Epidermal melanocyte (primary cell): ENCODE data around the gene CEP85.

ENCODE experiments used
- DNase-seq: peaks from one replicate; pipeline ENCODE4 v3.0.0; 2011; ENCODE audit warnings: low spot score; ENCODE audit not compliant: insufficient read length

Gene CEP85, protein sequence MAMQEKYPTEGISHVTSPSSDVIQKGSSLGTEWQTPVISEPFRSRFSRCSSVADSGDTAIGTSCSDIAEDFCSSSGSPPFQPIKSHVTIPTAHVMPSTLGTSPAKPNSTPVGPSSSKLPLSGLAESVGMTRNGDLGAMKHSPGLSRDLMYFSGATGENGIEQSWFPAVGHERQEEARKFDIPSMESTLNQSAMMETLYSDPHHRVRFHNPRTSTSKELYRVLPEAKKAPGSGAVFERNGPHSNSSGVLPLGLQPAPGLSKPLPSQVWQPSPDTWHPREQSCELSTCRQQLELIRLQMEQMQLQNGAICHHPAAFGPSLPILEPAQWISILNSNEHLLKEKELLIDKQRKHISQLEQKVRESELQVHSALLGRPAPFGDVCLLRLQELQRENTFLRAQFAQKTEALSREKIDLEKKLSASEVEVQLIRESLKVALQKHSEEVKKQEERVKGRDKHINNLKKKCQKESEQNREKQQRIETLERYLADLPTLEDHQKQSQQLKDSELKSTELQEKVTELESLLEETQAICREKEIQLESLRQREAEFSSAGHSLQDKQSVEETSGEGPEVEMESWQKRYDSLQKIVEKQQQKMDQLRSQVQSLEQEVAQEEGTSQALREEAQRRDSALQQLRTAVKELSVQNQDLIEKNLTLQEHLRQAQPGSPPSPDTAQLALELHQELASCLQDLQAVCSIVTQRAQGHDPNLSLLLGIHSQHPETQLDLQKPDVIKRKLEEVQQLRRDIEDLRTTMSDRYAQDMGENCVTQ

DNA sequence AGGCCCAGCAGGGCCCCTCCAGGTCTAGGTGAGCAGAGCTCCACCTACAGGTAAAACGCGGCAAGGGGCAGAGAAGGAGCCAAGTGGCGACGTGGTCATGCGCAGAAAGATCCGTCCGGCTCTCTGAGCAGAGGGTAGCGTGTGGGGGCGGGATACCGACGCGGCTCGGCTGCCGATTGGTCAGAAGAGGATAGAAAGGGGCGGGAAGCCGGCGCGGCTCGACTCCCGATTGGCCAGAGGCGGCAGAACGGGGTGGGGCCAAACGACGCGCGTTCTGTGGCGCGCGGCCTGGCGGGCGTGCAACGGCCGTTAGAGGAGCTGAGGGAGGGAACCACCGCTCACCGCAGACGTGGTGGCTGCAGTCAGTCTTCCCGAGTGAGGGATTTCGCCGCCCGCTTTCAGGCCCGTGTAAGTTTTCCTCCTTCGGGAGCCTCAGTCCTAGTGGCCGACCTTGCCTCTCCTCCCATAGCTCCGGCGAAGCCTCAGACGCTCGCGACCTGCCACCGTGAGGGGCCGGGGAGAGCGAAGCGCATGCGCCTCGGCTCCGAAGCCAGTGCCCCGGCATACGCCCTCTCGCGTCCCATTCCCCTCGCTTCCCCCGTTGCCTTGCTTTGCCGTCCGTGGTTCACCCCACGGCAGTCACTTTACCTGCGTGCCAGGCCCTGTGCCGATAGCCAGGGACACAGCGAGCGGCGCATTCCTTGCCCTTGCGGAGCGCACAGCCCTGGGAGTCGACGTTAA lies at the start of gene CEP85:
Gene CEP85 (plus strand): TSS at position 298 of the 741 bp plus-strand sequence. CDS start 5,584 bp downstream, outside the sequence.
- peak; percentile 98 for DNase-seq

DNA sequence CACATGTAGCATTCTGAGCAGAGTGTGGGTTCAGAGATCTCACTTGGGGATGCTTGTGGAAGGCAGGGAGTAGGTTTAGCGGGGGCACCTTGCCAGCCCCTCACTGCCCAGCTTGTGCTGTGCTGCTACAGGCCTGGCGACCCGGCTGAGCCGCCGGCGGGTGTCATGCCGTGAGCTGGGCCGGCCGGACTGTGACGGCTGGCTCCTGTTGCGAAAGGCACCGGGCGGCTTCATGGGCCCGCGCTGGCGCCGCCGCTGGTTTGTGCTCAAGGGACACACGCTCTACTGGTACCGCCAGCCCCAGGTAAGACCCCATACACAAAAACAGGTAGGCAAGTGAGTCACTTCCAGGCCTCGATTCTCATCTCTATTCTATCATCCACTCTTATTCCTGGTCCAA lies 49.1 kb upstream of the CEP85 start:
- DNase-seq = no peak

DNA sequence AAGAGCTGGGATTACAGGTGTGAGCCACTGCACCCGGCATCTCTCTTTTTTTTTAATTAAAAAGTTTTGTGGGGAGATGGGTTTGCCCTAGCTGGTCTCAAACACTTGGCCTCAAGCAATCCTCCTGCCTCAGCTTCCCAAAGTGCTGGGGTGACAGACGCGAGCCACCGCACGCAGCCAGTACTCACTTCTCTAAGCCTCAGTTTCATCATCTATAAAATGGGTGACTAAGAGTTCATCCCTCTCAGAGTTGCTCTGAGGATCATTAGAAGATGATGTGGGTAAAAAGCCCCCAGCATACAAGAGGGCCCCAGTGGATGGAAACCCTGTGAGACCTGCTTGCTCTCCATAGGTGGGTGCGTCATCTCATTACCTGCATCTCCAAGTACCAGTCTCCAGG lies 46.1 kb upstream of the CEP85 start:
- DNase-seq = no peak

DNA sequence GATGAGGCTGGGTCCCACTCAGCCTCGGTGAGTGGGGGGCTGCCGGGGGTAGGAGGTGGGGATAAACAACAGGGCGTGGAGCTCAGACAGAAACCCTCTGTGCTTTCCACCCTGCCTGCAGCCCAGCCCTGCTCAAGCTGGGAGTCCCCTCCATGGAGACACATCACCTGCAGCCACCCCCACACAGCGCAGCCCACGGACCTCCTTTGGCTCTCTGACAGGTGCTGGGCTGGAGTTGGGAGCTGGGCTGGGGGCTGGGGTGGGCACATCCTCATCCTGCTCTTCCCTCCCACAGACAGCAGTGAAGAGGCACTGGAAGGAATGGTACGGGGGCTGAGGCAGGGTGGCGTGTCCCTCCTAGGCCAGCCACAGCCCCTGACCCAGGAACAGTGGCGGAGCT lies 45.5 kb upstream of the CEP85 start:
- peak; percentile 9 for DNase-seq

DNA sequence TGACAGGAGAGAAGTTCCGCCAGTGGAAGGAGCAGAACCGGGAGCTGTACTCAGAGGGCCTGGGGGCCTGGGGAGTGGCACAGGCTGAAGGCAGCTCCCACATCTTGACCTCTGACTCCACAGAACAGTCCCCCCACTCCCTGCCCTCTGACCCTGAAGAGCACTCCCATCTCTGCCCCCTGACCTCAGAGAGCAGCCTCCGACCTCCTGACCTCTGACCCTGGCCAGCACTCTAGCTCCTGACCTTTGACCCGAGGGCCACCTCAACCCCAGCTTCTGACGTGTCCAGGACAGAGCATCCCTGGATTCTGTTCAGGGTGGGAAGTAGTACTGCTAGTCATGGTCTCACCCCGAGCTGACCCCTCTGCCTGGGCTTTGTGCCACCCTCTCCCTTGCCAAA lies 44.7 kb upstream of the CEP85 start:
- DNase-seq = peak; percentile 8

DNA sequence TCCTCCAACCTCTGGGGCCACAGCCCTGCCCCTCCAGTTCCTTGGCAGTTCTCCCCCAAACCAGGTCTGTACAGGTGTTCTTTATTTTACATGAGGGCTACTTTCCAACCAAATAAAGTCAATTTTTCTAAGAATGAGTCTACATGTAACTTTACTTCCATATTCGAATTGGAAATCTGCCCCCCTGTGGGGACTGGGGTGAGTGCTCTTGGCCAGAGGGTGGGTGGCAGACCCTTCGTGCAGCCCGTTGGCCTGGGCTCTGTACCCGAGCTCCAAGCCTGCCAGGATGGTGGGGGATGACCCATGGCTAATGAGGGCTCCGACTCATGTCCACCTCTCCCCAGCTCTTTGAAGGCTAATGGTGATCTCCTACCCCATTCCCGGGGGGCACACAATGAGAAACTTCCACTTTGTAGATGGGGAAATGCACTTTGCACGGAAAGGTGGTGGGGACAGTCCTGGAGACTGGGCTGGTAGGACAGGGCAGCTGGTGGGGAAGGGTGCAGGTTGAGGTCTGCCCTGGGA lies 44.2 kb upstream of the CEP85 start:
- DNase-seq = peak; percentile 13

DNA sequence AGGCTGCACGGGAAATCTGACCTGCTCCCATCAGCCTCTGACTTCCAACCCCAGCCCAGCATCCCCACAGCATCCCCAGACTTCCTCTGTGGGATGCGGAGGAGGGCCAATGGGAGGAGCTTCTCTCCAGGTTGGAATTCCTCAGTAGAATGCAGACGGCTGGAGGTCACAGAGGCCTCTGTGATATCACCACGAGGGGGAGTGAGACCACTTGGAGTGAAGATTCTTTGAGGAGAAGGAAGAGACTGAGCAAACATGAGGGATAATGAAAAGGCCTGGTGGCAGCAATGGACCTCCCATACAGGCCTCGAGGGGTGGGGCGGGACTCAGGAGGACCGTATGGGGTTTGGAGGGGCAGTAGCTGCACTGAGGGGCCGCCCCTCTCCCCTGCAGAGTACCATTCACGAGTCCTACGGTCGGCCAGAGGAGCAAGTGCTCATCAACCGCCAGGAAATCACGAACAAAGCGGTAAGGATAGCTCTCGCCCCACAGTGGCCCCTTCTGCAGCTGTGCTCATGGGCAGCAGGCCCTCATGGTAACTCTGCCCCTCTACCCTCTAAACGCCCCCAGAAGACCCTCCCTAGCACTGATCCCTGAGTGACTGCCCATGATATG lies 43.5 kb upstream of the CEP85 start, which contains the start of gene CATSPER4:
Gene CATSPER4 (plus strand): TSS at position 230 of the 615 bp plus-strand sequence. CDS start 26 bp downstream, at position 256.
- peak; percentile 21 for DNase-seq

DNA sequence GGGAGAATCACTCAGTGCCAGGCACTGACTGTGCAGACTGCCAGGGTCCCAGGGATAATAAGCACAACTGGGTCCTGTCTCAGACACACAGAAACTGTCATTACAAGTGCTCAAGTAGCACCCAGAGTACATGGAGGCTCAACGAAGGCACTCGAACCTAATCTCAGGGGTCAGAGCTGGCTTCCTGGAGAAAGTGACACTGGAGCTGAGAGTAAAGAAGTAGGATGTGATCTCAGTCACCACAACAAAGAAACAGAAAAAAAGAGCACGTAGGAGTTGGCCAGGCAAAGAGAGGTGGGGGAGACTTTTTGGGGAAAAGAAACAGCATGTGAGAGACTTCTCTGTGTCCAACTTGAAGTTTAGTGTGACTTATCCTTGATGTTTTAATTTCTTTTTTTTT lies 42.3 kb upstream of the CEP85 start:
- DNase-seq = no peak

DNA sequence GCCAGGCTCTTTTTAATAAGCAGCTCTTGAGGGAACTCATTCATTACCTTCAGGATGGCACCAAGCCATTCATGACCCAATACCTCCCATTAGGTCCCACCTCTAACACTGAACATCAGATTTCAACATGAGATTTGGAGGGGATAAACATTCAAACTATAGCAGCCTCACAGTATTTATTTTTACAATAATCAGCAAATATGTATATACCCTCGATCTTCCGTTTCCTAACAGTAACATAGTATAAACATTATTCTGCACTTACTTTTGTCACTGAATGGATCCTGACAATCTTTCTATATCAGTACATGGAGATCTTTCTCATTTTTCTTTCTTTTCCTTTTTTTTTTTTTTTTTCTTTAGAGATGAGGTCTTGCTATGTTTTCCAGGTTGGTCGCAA lies 38.2 kb upstream of the CEP85 start:
- DNase-seq = no peak

DNA sequence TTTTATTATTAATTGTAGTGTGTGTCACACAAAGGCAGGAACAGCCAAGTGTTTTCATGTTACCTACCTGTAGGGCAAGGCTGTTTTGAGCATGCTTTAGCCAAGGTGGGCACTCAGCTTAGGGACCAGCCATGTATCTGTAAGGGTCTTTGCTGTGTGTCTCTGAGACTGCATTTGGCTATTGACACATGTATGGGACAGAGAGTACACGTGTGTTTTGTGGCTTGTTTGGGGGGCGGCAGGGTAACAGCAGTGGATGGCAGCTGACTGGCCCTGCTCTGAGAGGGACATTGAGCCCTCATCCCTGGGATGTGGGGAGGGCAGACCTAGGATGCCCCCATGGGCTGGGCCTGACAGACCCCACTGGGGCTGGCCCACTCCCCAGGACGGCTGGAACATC lies 36.7 kb upstream of the CEP85 start:
- no peak for DNase-seq

DNA sequence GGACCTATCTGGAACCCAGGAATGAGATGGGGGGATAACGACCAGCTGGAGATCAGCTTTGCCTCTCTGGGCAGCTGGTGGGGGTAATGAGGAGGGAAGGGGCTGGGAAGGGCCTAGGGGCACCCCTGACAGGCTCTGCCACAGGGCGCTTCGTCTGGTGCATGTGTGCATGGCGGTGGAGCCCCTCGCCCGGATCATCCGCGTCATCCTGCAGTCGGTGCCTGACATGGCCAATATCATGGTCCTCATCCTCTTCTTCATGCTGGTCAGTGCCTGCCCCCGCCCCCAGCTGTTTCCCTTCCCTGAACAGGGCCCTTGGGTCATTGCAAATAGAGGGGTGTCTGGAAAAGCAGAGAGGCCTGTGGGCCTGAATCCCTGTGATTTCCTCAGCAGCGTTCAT lies 36.2 kb upstream of the CEP85 start:
- no peak for DNase-seq

DNA sequence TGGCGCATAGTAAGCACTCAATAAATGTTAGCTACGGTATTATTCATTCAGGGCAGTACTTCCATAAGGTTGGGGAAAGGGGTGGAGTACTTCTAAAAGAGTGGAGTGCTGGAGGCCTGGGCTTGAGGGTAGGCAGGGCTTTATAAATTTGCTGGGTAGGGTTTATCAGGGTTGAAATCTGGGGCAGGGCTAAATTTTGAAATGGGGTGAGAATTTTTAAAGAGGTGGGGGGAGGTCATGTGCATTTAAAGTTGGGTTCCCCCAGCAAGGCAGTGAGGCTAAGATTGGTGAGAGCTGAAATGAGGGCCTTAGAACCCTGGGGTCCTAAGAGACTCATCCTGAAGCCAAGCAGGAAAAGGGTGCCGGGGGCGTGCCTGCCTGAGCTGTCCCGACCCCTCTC lies 33.6 kb upstream of the CEP85 start:
- no peak for DNase-seq

DNA sequence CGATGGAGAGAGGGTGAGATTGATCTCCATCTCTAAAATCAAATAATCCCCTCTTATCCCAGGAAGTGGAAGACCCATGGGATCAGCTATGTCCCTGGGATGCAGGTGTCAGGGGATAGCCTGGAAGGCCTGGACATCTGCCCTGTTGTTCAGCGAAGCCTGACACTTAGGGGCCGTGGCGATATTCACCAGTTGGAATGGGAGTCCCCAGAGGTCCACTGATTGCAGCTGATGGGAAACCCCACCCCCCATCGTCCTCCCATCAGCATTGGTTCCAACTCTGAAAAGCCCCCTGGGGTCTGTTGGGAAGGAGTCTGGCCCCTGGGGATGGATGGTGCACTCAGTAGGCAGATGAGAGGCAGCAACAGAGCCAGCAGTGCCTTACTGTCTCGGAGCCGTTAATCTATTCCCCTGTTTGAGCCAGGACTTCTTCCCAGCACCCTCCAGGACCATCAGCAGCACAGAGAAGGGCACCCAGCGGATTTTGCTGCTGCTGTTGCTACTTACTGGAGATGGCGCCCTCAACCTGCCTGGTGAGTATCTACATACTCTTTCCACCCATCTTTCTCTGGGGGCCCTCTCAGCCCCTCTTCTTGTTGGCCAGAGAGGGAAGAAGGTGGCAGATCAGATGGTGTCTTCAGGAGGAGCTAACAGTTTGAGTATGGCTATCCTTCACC lies 30.2 kb upstream of the CEP85 start:
- DNase-seq = no peak

DNA sequence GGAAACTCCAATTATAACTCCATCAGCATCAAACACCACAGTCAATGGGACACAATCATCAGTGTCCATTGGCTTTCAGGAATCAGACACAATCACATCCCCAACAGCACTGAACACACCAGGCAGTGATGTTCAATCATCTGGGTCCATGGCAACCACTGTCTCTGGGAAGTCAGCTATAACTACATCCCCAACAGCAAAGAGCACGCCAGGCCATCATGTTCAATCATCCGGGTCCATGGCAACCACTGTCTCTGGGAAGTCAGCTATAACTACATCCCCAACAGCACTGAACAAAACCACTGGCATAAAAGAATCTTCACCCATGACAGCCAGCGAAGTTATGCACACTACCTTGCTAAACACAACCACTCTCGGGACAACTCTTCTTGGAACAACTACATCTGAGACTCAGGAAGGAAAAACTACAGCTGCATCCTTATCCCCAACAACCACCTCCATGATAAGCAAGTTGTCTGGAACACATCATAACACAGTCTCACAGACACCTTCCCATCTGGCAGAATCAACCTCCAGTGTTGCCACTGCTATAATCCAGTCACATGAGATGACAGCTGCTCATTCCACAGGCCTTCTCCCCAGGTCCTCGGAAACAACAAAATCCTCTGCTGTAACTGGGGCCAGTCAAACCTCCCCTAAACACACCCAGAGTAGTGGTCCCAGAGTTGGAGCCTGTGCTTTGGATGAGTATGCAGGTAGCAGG lies 23.7 kb upstream of the CEP85 start:
- no peak for DNase-seq

DNA sequence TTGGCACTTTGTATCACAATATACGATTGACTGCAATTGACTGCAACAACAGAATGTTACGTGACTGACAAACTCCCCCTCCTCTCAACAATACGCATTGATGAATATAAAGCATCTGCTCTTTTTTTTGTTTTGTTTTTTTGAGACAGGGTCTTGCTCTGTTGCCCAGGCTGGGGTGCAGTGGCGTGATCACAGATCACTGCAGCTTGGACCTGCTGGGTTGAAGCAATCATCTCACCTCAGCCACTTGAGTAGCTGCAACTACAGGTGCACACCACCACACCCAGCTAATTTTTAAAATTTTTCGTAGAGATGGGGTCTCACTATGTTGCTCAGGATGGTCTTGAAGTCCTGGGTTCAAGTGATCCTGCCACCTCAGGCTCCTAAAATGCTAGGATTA lies 21.3 kb upstream of the CEP85 start:
- DNase-seq = no peak

DNA sequence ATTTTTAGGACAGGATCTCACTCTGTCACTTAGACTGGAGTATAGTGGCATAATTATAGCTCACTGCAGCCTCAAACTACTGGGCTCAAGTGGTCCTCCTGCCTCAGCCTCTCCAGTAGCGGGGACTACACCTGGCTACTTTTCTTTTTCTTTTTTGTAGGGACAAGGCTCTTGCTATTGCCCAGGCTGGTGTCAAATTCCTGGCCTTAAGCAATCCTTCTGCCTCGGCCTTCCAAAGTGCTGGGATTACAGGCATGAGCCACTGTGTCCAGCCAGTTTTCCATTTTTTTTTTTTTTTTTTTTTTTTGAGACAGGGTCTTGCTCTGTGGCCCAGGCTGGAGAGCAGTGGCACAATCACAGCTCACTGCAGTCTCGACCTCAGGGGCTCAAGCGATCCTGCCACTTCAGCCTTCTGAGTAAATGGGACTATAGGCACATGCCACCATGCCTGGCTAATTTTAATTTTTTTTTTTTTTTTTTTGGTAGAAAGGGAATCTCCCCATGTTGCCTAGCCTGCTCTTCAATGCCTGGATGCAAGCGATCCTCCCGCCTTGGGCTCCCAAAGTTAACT lies 20.6 kb upstream of the CEP85 start:
- no peak for DNase-seq

DNA sequence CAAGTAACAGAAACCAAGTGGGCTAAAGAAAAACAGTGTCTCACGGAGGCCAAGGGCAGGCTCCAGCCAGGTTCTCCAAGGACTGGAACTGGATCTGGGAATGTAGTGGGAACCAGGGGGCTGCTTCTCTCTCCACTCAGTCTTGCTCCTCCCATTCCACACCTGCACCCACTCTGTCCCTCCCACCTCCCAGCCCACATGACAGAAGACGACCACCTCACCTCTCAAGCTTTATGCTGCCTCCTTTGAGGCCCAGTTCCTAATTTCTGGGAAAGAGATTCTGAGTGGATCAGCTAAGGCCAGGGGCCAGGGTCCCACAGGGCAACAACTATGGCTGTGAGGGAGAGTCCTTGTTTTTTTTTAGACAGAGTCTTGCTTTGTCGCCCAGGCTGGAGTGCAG lies 18.8 kb upstream of the CEP85 start:
- no peak for DNase-seq

DNA sequence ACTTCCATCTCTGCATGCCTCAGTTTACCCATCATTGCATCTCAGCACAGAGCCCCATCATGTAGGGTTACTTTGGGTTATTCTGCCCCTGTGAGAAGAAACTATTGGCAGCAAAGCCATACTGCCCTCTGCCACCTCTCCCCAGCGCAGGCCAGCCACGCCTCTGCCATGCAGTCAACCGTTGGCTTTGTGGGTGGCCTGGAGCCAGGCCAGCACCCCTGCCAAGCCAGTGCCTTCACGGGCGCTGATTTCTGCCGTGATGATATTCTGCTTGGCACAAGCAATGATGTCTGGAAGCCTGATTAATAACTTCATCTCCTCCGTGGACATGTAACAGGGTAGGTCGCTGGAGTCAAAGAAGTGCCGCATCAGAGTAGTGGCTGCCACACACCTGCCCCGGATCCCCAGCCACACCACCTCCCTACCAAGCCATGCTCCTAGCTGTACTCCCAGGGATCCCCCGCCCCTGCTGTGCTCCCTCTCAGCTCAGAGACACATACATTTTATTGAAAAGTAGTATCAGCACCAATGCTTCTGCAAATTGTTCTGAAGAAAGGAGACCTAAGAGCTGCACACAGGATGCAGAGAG lies 15.0 kb upstream of the CEP85 start:
- DNase-seq = no peak

DNA sequence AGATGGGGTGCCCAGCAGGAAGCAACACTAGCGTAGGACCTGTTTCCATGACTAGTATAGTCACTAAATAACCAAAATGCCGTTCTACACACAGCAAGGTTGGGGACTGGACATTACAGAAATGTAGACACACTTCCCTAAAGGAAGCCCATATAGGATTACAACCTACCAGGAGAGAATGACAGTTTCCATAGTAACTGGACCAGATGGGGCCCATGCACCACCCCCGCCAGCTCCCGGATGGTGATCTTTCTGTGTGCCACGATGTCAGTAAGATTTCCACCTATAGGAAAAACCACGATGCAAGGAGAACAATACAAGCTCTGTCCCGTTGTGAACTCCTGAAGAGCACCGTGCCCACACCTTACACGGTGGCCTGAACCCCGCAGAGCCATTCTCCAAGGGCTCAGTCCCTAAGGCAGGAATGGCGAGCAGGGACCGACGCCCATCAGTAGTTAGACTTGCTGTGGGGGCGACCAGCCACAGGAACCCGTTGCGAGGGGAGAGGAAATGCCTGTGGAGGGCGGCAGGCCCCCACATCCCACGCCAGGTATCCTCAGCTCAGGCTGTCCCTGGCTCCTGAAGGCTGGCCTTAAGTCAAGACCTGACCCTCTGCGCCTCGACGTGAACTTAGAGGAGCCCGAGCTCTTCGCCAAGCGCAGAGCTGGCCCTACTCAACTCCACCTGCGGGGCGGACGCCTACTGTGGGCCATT lies 13.6 kb upstream of the CEP85 start:
- no peak for DNase-seq
